Skeletal muscle tissue (tissue), 5 donors: ENCODE data around the gene ADCYAP1R1. TPM values are rescaled to one million over a fixed set of nuclear protein-coding genes. Genes with fewer than 3 reads are reported as not detected.
"Not testable (repeated sequence)": the region's sequence is repeated elsewhere in the genome, so short reads cannot be mapped to it uniquely, and the experiment has no call there.

Experiments
- H3K27ac ChIP-seq: one replicate; pipeline ENCODE4 v1.7.0; 2013; ENCODE audit warnings: mild to moderate bottlenecking, low read depth, low read length, inconsistent platforms
- H3K27me3 ChIP-seq, 3 donors: one replicate each; pipeline ENCODE4 v1.7.0; 2013; ENCODE audit warnings: low read length in 3 of 3; ENCODE audit not compliant: control insufficient read depth in 3 of 3, insufficient read depth in 3 of 3
- H3K36me3 ChIP-seq, 3 donors: one replicate each; pipeline ENCODE4 v1.7.0; 2013; ENCODE audit warnings: low read length in 3 of 3; ENCODE audit not compliant: control insufficient read depth in 3 of 3, insufficient read depth in 3 of 3
- H3K4me1 ChIP-seq, 3 donors: one replicate each; pipeline ENCODE4 v1.7.0; 2013; ENCODE audit warnings: low read length in 3 of 3, mild to moderate bottlenecking in 3 of 3; ENCODE audit not compliant: control insufficient read depth in 3 of 3, insufficient read depth in 3 of 3
- H3K4me3 ChIP-seq, 3 donors: one replicate each; pipeline ENCODE4 v1.7.0; 2013; ENCODE audit warnings: low read length in 3 of 3
- H3K9ac ChIP-seq, 3 donors: one replicate each; pipeline ENCODE4 v1.7.0; 2013; ENCODE audit warnings: low read length in 3 of 3, mild to moderate bottlenecking in 3 of 3, moderate library complexity in 2 of 3, low read depth in 1 of 3
- H3K9me3 ChIP-seq, 3 donors: one replicate each; pipeline ENCODE4 v1.7.0; 2013; ENCODE audit warnings: low read length in 3 of 3; ENCODE audit not compliant: control insufficient read depth in 3 of 3
- small RNA-seq: library from RNA; depleted of rRNA; stranded (forward); fragments of <200 nt; gene quantifications from one replicate; pipeline ENCODE3, GENCODE V24; 2014
- total RNA-seq: library from RNA; depleted of rRNA; stranded (reverse); fragments of >200 nt; gene quantifications from one replicate; pipeline ENCODE4 v1.2.3, GENCODE V29; 2014
- donor health status: Osteomylitis.

ADCYAP1R1 gene
- total RNA-seq, 1 donor from 2014 or later: 7.8 TPM

- Histone ChIP-seq H3K9me3 (peaks cover 0 to 2% (median 0%) of the 10 kb centered on the region in 3 donors), H3K36me3 (no peaks in the 10 kb centered on the region), H3K9ac (no peak overlapping the region), H3K27ac (no peak overlapping the region), H3K4me1 (no peaks in the 10 kb centered on the region), H3K27me3 (peaks cover 0 to under 1% (median 0%) of the 10 kb centered on the region in 3 donors), H3K4me3 (no peak overlapping the region)
These were observed 99.7 kb downstream of the ADCYAP1R1 start for GRCh38 chr7:31151849-31152248.

GRCh38 chr7:31153318-31153717 is 101.2 kb downstream of the ADCYAP1R1 start:
- not testable (repeated sequence) for H3K4me1 ChIP-seq

GRCh38 chr7:31160941-31161340 is 108.8 kb downstream of the ADCYAP1R1 start:
- H3K4me1 ChIP-seq: no peaks in the 10 kb centered on the region
- H3K36me3 ChIP-seq: no peaks in the 10 kb centered on the region
- no peak overlapping the region for H3K4me3 ChIP-seq
- H3K27me3 ChIP-seq: no peaks in the 10 kb centered on the region
- no peak overlapping the region for H3K9ac ChIP-seq
- H3K9me3 ChIP-seq: no peaks in the 10 kb centered on the region
- H3K27ac ChIP-seq: no peak overlapping the region

More at GRCh38 chr7:31153318-31153717, 101.2 kb downstream of the ADCYAP1R1 start:
- H3K4me3 ChIP-seq, H3K27ac ChIP-seq, H3K36me3 ChIP-seq, H3K9ac ChIP-seq, H3K9me3 ChIP-seq, H3K27me3 ChIP-seq: not testable (repeated sequence)

Small RNA genes lying within 50 kb of the gene (small RNA-seq; reads per million reads assigned to genes)
- not detected for gene AC006466.1

Other genes starting within 250 kb of the ADCYAP1R1 start
- gene AQP1, start 140.5 kb upstream of the ADCYAP1R1 start, total RNA-seq: 67.8 TPM
- gene GHRHR, start 88.4 kb upstream of the ADCYAP1R1 start, total RNA-seq: not detected